ENCODE results near the gene IFITM10.
"Not testable (repeated sequence)": the region's sequence is repeated elsewhere in the genome, so short reads cannot be mapped to it uniquely, and the experiment has no call there.

- not testable (repeated sequence) for TF ChIP-seq CTCF (IDR thresholded peaks at IDR 0.05; ENCODE audit: poor library complexity); EZH2 (IDR thresholded peaks at IDR 0.05; ENCODE audit: borderline replicate concordance)
Observed at GRCh38 chr11:1686220-1686619, 64.2 kb downstream of the IFITM10 start.
